ENCODE results near the gene SETDB2.

DNA sequence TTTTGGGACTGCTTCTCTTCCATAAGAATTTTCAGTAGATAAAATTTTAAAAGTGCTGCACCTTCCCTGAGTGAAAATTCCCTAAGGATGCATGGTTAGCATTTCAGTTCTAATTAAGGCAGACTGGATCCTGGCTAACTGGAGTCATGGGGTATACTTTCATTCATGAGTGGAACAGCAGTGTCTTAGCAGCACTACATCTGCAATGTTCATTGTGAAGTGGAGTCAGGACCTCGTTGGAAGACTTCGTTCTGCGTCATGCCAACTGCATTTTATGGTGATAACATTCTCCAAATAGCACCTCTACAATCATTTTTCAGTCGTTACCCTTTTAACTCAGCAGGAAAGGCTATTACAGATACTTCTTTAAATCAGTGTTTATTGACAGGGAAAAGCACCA, 77.2 kb downstream of the SETDB2 start:
- no peak for TF ChIP-seq CTCF (optimal IDR thresholded peaks at IDR 0.05 in 1 of 3, IDR thresholded peaks at IDR 0.05 in 1 of 3, conservative IDR thresholded peaks at IDR 0.05 in 1 of 3; ENCODE audit: extremely low read depth in 1 of 3, insufficient read depth in 2 of 3, low read length in 3 of 3)
- TF ChIP-seq EZH2 (IDR thresholded peaks at IDR 0.05; ENCODE audit: low read length), result no peak

Measured in keratinocyte (primary cell).